HepG2 (cell line): ENCODE data around the gene SCIN. TPM values are rescaled to one million over a fixed set of nuclear protein-coding genes. Genes with fewer than 3 reads are reported as not detected.

ENCODE experiments used
- CEBPB ChIP-seq: IDR thresholded peaks from 2 replicates; pipeline ENCODE4 v1.6.1; 2011; ENCODE audit warnings: low read depth, low read length, improper control_type of control experiment, borderline replicate concordance
- KAT7 ChIP-seq: IDR thresholded peaks from 2 replicates; pipeline ENCODE4 v1.6.1; 2018; ENCODE audit warnings: borderline replicate concordance, missing compliant biosample characterization
- KLF11 ChIP-seq: IDR thresholded peaks from 2 replicates; pipeline ENCODE4 v1.6.1; 2016; ENCODE audit warnings: missing compliant biosample characterization
- MAFK ChIP-seq, 2 experiments: IDR thresholded peaks in 1 of 2; conservative IDR thresholded peaks in 1 of 2; 2 replicates each; pipeline ENCODE4 v1.6.1; 2011; ENCODE audit warnings: improper control_type of control experiment in 2 of 2, low read length in 2 of 2
- PRMT3 ChIP-seq: sonication (generic); formaldehyde crosslinking; IDR thresholded peaks from 2 replicates; pipeline ENCODE4 v1.8.1; 2022; ENCODE audit warnings: low read depth, mild to moderate bottlenecking, moderate library complexity, missing genetic modification reagents, borderline replicate concordance
- SP4 ChIP-seq: sonication (generic); formaldehyde crosslinking; IDR thresholded peaks from 2 replicates; pipeline ENCODE4 v1.8.1; 2023; ENCODE audit warnings: mild to moderate bottlenecking, missing genetic modification reagents
- SUZ12 ChIP-seq: fragments of 150-350 bp; IDR thresholded peaks from 2 replicates; pipeline ENCODE4 v1.6.1; 2014; ENCODE audit warnings: low read depth, low read length
- TBL1XR1 ChIP-seq: fragments of 150-350 bp; IDR thresholded peaks from 2 replicates; pipeline ENCODE4 v1.6.1; 2014; ENCODE audit warnings: borderline replicate concordance, low read length; ENCODE audit not compliant: partially characterized antibody
- ZNF468 ChIP-seq: sonication (generic); formaldehyde crosslinking; IDR thresholded peaks from 2 replicates; pipeline ENCODE4 v1.8.0; 2022; ENCODE audit warnings: mild to moderate bottlenecking, moderate library complexity, missing genetic modification reagents
- ZNF644 ChIP-seq: IDR thresholded peaks from 2 replicates; pipeline ENCODE4 v1.6.1; 2016; ENCODE audit warnings: low read depth
- ZNF788 ChIP-seq: sonication (generic); formaldehyde crosslinking; IDR thresholded peaks from 2 replicates; pipeline ENCODE4 v1.5.0; 2020; ENCODE audit warnings: mild to moderate bottlenecking, missing genetic modification reagents, borderline replicate concordance
- ZSCAN21 ChIP-seq: sonication (generic); formaldehyde crosslinking; IDR thresholded peaks from 2 replicates; pipeline ENCODE4 v1.8.0; 2022; ENCODE audit warnings: mild to moderate bottlenecking, missing genetic modification reagents, moderate library complexity, borderline replicate concordance
- polyA plus RNA-seq, 8 experiments: library from polyadenylated mRNA; depleted of rRNA in 3 of 8; stranded (reverse) in 7 of 8; unstranded in 1 of 8; fragments of >200 nt; fragmentation: Illumina TruSeq in 4 of 8; extraction: Trizol in 4 of 8; gene quantifications; 2 replicates each; pipeline versions ENCODE4 v1.2.1 to v1.2.3, GENCODE V29; 2011 to 2016; ENCODE audit warnings: low read depth in 4 of 8, missing spikeins in 1 of 8, mixed read lengths in 1 of 8; ENCODE audit not compliant: insufficient read depth in 1 of 8
- total RNA-seq, 5 experiments: library from RNA; depleted of rRNA; stranded (reverse); fragments of >200 nt; fragmentation: Illumina TruSeq; extraction: Trizol; gene quantifications; 2 replicates each; pipeline ENCODE4 v1.2.3, GENCODE V29; 2016; ENCODE audit warnings: low read depth in 1 of 5
- TF ChIP-seq, protein P1 (sequence below): IDR thresholded peaks from 2 replicates; pipeline ENCODE4 v1.6.1; 2016
- TF ChIP-seq, protein P2 (sequence below): sonication (generic); formaldehyde crosslinking; IDR thresholded peaks from 2 replicates; pipeline ENCODE4 v1.8.1; 2022; ENCODE audit warnings: mild to moderate bottlenecking, missing genetic modification reagents
- TF ChIP-seq, protein P3 (sequence below): sonication (generic); formaldehyde crosslinking; IDR thresholded peaks from 2 replicates; pipeline ENCODE4 v1.4.0; 2020; ENCODE audit warnings: missing genetic modification reagents, borderline replicate concordance
- TF ChIP-seq, protein P4 (sequence below): sonication (generic); formaldehyde crosslinking; conservative IDR thresholded peaks from 2 replicates; pipeline ENCODE4 v1.4.0; 2020; ENCODE audit warnings: missing genetic modification reagents

Gene SCIN
- total and polyA plus RNA-seq, 2 of the 13 experiments (the other 11 are each of a cell fraction or from before 2014, with no cell fraction given): not detected

DNA sequence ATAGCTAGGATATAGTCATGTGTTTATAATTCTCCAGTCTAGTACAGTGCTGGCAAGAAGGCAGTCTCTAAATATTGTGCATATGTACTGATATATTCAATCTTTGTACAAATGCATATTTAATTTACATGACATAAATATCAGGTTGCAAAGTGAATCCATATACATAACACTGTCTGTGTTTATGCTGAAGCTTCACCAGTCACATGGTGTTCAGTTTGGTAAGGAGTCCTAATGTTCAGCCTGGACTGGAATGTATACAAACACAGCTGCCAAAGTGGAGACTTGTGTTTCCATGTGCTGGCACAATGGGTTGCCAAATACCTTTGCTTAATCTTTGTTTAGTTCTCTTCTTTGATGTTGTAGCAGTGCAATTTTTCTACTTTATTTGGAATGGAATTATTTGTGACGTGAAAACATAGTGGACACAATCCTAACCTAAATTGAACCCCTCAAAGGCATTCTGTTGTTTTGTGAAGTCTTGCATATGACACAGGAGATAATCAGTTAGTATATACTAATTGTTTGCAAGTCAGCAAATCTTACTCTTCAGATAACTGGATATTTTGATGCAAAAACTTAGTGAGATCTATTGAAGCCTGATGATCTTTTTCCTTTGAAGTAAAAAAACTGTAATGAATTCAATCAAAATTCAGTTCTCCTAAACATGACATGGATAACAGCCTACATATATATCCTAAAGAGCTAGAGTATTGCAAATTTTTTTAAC is 99.6 kb downstream of the SCIN start (continued):
- TF ChIP-seq, protein P1, sequence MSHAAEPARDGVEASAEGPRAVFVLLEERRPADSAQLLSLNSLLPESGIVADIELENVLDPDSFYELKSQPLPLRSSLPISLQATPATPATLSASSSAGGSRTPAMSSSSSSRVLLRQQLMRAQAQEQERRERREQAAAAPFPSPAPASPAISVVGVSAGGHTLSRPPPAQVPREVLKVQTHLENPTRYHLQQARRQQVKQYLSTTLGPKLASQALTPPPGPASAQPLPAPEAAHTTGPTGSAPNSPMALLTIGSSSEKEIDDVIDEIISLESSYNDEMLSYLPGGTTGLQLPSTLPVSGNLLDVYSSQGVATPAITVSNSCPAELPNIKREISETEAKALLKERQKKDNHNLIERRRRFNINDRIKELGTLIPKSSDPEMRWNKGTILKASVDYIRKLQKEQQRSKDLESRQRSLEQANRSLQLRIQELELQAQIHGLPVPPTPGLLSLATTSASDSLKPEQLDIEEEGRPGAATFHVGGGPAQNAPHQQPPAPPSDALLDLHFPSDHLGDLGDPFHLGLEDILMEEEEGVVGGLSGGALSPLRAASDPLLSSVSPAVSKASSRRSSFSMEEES (CRISPR knock-in tag): peak; percentile 93
- TF ChIP-seq, protein P2, sequence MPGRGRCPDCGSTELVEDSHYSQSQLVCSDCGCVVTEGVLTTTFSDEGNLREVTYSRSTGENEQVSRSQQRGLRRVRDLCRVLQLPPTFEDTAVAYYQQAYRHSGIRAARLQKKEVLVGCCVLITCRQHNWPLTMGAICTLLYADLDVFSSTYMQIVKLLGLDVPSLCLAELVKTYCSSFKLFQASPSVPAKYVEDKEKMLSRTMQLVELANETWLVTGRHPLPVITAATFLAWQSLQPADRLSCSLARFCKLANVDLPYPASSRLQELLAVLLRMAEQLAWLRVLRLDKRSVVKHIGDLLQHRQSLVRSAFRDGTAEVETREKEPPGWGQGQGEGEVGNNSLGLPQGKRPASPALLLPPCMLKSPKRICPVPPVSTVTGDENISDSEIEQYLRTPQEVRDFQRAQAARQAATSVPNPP (CRISPR knock-in tag): no peak
- TF ChIP-seq PRMT3 (CRISPR knock-in tag) (no peak), MAFK (conservative IDR thresholded peaks at IDR 0.05 in 1 of 2, IDR thresholded peaks at IDR 0.05 in 1 of 2; ENCODE audit: low read length in 2 of 2) (peak; percentile 60 to 78; a peak in 3 of 4 replicates), ZNF468 (no peak), ZNF644 (CRISPR knock-in tag) (peak; percentile 71; the same call in 1 of the 2 replicates), ZSCAN21 (CRISPR knock-in tag) (no peak), ZNF788 (CRISPR knock-in tag) (no peak), SP4 (CRISPR knock-in tag) (no peak), CEBPB (peak; percentile 85), KLF11 (CRISPR knock-in tag) (no peak), KAT7 (CRISPR knock-in tag) (no peak), SUZ12 (no peak), TBL1XR1 (no peak)
- TF ChIP-seq, protein P3, sequence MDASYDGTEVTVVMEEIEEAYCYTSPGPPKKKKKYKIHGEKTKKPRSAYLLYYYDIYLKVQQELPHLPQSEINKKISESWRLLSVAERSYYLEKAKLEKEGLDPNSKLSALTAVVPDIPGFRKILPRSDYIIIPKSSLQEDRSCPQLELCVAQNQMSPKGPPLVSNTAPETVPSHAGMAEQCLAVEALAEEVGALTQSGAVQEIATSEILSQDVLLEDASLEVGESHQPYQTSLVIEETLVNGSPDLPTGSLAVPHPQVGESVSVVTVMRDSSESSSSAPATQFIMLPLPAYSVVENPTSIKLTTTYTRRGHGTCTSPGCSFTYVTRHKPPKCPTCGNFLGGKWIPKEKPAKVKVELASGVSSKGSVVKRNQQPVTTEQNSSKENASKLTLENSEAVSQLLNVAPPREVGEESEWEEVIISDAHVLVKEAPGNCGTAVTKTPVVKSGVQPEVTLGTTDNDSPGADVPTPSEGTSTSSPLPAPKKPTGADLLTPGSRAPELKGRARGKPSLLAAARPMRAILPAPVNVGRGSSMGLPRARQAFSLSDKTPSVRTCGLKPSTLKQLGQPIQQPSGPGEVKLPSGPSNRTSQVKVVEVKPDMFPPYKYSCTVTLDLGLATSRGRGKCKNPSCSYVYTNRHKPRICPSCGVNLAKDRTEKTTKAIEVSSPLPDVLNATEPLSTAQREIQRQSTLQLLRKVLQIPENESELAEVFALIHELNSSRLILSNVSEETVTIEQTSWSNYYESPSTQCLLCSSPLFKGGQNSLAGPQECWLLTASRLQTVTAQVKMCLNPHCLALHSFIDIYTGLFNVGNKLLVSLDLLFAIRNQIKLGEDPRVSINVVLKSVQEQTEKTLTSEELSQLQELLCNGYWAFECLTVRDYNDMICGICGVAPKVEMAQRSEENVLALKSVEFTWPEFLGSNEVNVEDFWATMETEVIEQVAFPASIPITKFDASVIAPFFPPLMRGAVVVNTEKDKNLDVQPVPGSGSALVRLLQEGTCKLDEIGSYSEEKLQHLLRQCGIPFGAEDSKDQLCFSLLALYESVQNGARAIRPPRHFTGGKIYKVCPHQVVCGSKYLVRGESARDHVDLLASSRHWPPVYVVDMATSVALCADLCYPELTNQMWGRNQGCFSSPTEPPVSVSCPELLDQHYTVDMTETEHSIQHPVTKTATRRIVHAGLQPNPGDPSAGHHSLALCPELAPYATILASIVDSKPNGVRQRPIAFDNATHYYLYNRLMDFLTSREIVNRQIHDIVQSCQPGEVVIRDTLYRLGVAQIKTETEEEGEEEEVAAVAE (CRISPR knock-in tag): no peak
- TF ChIP-seq, protein P4, sequence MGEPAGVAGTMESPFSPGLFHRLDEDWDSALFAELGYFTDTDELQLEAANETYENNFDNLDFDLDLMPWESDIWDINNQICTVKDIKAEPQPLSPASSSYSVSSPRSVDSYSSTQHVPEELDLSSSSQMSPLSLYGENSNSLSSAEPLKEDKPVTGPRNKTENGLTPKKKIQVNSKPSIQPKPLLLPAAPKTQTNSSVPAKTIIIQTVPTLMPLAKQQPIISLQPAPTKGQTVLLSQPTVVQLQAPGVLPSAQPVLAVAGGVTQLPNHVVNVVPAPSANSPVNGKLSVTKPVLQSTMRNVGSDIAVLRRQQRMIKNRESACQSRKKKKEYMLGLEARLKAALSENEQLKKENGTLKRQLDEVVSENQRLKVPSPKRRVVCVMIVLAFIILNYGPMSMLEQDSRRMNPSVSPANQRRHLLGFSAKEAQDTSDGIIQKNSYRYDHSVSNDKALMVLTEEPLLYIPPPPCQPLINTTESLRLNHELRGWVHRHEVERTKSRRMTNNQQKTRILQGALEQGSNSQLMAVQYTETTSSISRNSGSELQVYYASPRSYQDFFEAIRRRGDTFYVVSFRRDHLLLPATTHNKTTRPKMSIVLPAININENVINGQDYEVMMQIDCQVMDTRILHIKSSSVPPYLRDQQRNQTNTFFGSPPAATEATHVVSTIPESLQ: no peak
